GM12874 (cell line): ENCODE results near the gene MYO5B.

Experiments
- CTCF ChIP-seq: IDR thresholded peaks from 2 replicates; pipeline ENCODE4 v1.5.1; 2011; ENCODE audit warnings: low read depth, mild to moderate bottlenecking, control low read depth, low read length, moderate library complexity; ENCODE audit not compliant: insufficient read depth

The MYO5B gene

DNA sequence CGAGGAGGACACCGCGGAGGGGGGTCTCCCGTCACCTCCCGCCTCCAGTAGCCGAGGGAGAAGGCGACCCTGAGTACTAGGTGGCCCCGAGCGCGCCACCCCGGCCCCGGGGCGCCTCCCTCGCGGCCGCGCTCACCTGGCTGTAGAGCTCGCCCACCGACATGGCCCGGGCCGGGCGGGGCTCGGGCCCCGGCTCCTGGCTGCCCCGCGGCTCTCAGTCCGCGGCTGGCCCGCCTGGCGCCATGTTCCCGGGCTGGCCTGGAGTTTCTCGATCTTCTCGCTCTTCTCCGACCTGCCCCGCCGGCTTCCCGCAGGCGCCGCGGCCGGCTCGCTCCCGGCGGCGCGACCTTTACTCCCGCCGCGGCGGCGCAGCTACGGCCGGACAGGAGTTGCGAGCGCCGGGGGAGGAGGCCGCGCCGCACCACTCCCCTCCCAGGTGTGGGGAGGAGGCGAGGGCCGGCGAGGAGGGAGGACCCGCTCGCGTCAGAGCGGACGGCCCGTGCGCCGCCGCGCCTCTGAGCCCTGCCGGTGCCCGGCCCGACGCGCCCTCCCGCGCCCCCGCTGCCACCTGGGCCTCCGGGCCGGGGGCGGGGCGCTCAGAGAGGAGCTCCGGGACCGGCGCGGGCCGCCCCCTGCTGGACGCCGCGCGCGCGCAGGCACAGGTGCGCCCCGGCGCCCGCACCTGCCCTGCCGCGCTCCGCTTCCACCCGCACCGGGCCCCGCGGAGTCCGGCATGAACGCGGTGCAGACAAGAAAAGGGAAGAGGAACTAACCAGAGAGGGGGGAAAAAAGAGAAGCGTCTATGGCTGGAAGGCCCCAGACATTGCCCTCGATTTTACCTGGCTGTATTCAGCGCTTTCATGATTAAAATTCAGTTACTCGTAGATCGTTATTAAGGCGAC lies at the start of gene MYO5B:
TSS of gene MYO5B (minus strand) at position 517 of the 902 bp plus-strand sequence. CDS start at position 163, 354 bp downstream.
- TF ChIP-seq CTCF, result peak; percentile 63

DNA sequence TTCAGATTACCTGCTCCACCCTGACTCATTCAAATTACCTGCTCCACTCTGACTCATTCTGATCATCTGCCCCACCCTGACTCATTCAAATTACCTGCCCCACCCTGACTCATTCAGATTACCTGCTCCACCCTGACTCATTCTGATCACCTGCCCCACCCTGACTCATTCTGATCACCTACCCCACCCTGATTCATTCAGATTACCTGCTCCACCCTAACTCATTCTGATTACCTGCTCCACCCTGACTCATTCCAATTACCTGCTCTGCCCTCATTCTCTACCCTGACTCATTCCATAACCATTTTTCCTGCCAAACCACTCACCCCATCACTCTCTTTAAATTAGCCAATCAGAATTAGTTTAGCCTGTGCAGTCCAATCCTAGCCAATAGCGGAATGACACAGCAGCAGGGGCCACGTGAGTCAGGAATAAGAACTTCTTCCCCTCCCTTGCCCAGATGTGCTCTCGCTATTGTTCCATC lies 45.2 kb upstream of the MYO5B start:
- no peak for TF ChIP-seq CTCF

- TF ChIP-seq CTCF, result no peak
Observed at GRCh38 chr18:50232419-50232818, 37.5 kb upstream of the MYO5B start.

- TF ChIP-seq CTCF, result no peak
Observed at GRCh38 chr18:50231621-50232020, 36.7 kb upstream of the MYO5B start.

DNA sequence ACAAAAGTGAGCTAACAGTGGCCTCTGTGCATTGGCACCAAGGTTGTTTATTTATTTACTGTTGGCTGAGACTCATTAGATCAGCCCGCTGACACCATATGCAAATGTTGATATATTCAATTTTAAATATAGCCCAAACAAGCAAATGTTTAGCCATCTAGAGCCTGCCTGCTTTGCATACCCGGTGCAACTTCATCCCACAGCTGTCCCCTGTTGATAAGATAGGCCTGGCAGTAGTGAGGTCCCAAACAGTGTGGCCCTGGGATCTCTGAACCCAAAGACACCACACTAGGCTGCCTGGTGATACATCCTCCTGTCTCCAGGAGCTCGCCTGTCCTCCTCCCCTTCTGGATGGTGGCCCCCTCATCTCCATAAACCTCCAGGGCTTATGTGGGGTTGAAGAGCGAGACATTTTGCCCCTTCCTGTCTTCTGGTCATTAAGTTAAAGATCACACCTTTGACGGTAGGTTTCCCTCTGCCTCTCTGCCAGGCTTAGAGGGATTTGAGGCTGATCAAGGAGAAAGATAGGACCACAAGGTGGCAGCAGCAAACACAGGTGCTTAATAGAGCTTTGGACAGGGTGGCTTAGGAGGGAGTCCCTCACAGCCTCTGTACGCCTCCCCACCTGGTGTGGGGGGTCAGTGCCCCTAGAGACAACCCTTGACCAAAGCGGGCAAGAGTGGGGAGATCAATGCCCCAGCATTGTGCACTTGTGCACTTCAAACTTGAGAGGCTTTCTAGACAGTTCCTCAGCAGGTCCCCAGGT lies 23.7 kb upstream of the MYO5B start:
- peak; percentile 46 for TF ChIP-seq CTCF

- no peak for TF ChIP-seq CTCF
Observed at GRCh38 chr18:50209311-50209710, 14.4 kb upstream of the MYO5B start.

GRCh38 chr18:50207722-50208121 lies 12.8 kb upstream of the MYO5B start:
- no peak for TF ChIP-seq CTCF
